H9 (cell line): ENCODE measurements around the gene PTPRN2. TPM values are rescaled to one million over a fixed set of nuclear protein-coding genes. Genes with fewer than 3 reads are reported as not detected.

Source experiments
- DNase-seq: peaks from one replicate; pipeline ENCODE4 v3.0.0-alpha.2; 2017
- H2AFZ ChIP-seq: one replicate; pipeline ENCODE4 v1.6.1; 2013; ENCODE audit warnings: mild to moderate bottlenecking, low read length, control low read depth, moderate library complexity
- H2AK5ac ChIP-seq: 2 replicates; pipeline ENCODE4 v1.6.1; 2013; ENCODE audit warnings: low read length, control low read depth, mixed read lengths; ENCODE audit not compliant: insufficient read length
- H2BK120ac ChIP-seq: one replicate; pipeline ENCODE4 v1.6.1; 2013; ENCODE audit warnings: low read depth, mild to moderate bottlenecking, low read length, control low read depth, inconsistent platforms; ENCODE audit not compliant: poor library complexity, severe bottlenecking
- H2BK12ac ChIP-seq: 2 replicates; pipeline ENCODE4 v1.6.1; 2013; ENCODE audit warnings: low read length, control low read depth, mixed read lengths, low read depth; ENCODE audit not compliant: insufficient read length
- H2BK15ac ChIP-seq: 2 replicates; pipeline ENCODE4 v1.6.1; 2013; ENCODE audit warnings: low read depth, low read length, control low read depth
- H2BK20ac ChIP-seq: one replicate; pipeline ENCODE4 v1.6.1; 2013; ENCODE audit warnings: low read depth, mild to moderate bottlenecking, low read length, control low read depth, inconsistent platforms; ENCODE audit not compliant: poor library complexity, severe bottlenecking
- H2BK5ac ChIP-seq: 2 replicates; pipeline ENCODE4 v1.6.1; 2013; ENCODE audit warnings: low read length, control low read depth, mixed read lengths; ENCODE audit not compliant: insufficient read length
- H3K14ac ChIP-seq: 2 replicates; pipeline ENCODE4 v1.6.1; 2013; ENCODE audit warnings: low read length, control low read depth; ENCODE audit not compliant: insufficient read depth
- H3K18ac ChIP-seq: 2 replicates; pipeline ENCODE4 v1.6.1; 2013; ENCODE audit warnings: low read depth, mild to moderate bottlenecking, mixed read lengths, low read length, control low read depth; ENCODE audit not compliant: insufficient read length
- H3K23ac ChIP-seq: 2 replicates; pipeline ENCODE4 v1.6.1; 2013; ENCODE audit warnings: low read length, control low read depth, mixed read lengths, low read depth; ENCODE audit not compliant: insufficient read length
- H3K23me2 ChIP-seq: 2 replicates; pipeline ENCODE4 v1.6.1; 2013; ENCODE audit warnings: low read depth, mild to moderate bottlenecking, mixed read lengths, low read length, control low read depth; ENCODE audit not compliant: insufficient read length, poor library complexity, severe bottlenecking
- H3K27ac ChIP-seq: 2 replicates; pipeline ENCODE4 v1.5.1; 2013; ENCODE audit warnings: low read length, control low read depth, mixed read lengths, low read depth; ENCODE audit not compliant: insufficient read length
- H3K27me3 ChIP-seq: 2 replicates; pipeline ENCODE4 v1.6.1; 2013; ENCODE audit warnings: low read length, control low read depth, inconsistent platforms; ENCODE audit not compliant: insufficient read depth
- H3K4ac ChIP-seq: 2 replicates; pipeline ENCODE4 v1.6.1; 2013; ENCODE audit warnings: low read depth, mild to moderate bottlenecking, control low read depth, inconsistent platforms, low read length, moderate library complexity
- H3K4me1 ChIP-seq: 2 replicates; pipeline ENCODE4 v1.6.1; 2013; ENCODE audit warnings: low read length, control low read depth, inconsistent platforms; ENCODE audit not compliant: insufficient read depth
- H3K4me2 ChIP-seq: 2 replicates; pipeline ENCODE4 v1.6.1; 2013; ENCODE audit warnings: low read length, control low read depth, mixed read lengths; ENCODE audit not compliant: insufficient read length, insufficient read depth
- H3K56ac ChIP-seq: 2 replicates; pipeline ENCODE4 v1.6.1; 2013; ENCODE audit warnings: low read depth, mild to moderate bottlenecking, mixed read lengths, low read length, control low read depth; ENCODE audit not compliant: insufficient read length
- H3K79me1 ChIP-seq: 2 replicates; pipeline ENCODE4 v1.6.1; 2013; ENCODE audit warnings: low read depth, mild to moderate bottlenecking, moderate library complexity, low read length, control low read depth, inconsistent platforms; ENCODE audit not compliant: insufficient read depth, poor library complexity, severe bottlenecking
- H3K79me2 ChIP-seq: 2 replicates; pipeline ENCODE4 v1.6.1; 2013; ENCODE audit warnings: low read length, control low read depth, inconsistent platforms; ENCODE audit not compliant: insufficient read depth
- H3K9ac ChIP-seq: 2 replicates; pipeline ENCODE4 v1.6.1; 2013; ENCODE audit warnings: low read length, control low read depth, mixed read lengths; ENCODE audit not compliant: insufficient read length; ENCODE audit errors: extremely low read depth
- H3K9me3 ChIP-seq: one replicate; pipeline ENCODE4 v1.6.1; 2013; ENCODE audit warnings: low read depth, low read length, inconsistent platforms; ENCODE audit not compliant: control insufficient read depth
- H3T11ph ChIP-seq: one replicate; pipeline ENCODE4 v1.6.1; 2013; ENCODE audit warnings: mild to moderate bottlenecking, low read length, control low read depth, inconsistent platforms
- H4K20me1 ChIP-seq: one replicate; pipeline ENCODE4 v1.6.1; 2013; ENCODE audit not compliant: control insufficient read depth, insufficient read length, insufficient read depth
- H4K5ac ChIP-seq: 2 replicates; pipeline ENCODE4 v1.6.1; 2013; ENCODE audit warnings: low read depth, mild to moderate bottlenecking, mixed read lengths, low read length, control low read depth; ENCODE audit not compliant: insufficient read length
- H4K8ac ChIP-seq: replicated peaks from 2 replicates; pipeline ENCODE4 v1.6.1; 2013; ENCODE audit warnings: low read length, control low read depth, mixed read lengths, low read depth; ENCODE audit not compliant: insufficient read length
- H4K91ac ChIP-seq: 2 replicates; pipeline ENCODE4 v1.6.1; 2013; ENCODE audit warnings: low read depth, mild to moderate bottlenecking, moderate library complexity, mixed read lengths, low read length, control low read depth; ENCODE audit not compliant: insufficient read length
- H3K27ac Mint-ChIP-seq, 3 experiments: 2 replicates in 2 of 3; 3 replicates in 1 of 3; pipeline ENCODE4 v1.8.0; 2020 to 2021; ENCODE audit warnings: mixed read lengths in 3 of 3, mild to moderate bottlenecking in 1 of 3, moderate library complexity in 1 of 3
- H3K27me3 Mint-ChIP-seq: 2 replicates; pipeline ENCODE4 v1.8.0; 2021; ENCODE audit warnings: low read depth, mild to moderate bottlenecking, moderate library complexity, mixed read lengths
- H3K36me3 Mint-ChIP-seq, 3 experiments: 2 replicates in 2 of 3; 3 replicates in 1 of 3; pipeline ENCODE4 v1.8.0; 2020 to 2021; ENCODE audit warnings: low read depth in 3 of 3, mixed read lengths in 3 of 3; ENCODE audit not compliant: insufficient read depth in 1 of 3
- H3K4me1 Mint-ChIP-seq, 2 experiments: 2 replicates each; pipeline ENCODE4 v1.8.0; 2020; ENCODE audit warnings: mixed read lengths in 2 of 2
- H3K4me3 Mint-ChIP-seq, 2 experiments: 2 replicates in 1 of 2; 3 replicates in 1 of 2; pipeline ENCODE4 v1.8.0; 2020 to 2021; ENCODE audit warnings: mild to moderate bottlenecking in 2 of 2, mixed read lengths in 2 of 2, moderate library complexity in 1 of 2
- H3K9me3 Mint-ChIP-seq, 2 experiments: 2 replicates in 1 of 2; 3 replicates in 1 of 2; pipeline ENCODE4 v1.8.0; 2020; ENCODE audit warnings: mild to moderate bottlenecking in 2 of 2, mixed read lengths in 2 of 2, moderate library complexity in 1 of 2
- CTCF ChIP-seq: fragments of 200-600 bp; sonication (generic); conservative IDR thresholded peaks from 3 replicates; pipeline ENCODE4 v1.8.0; 2021; ENCODE audit warnings: antibody characterized with exemption, mild to moderate bottlenecking
- WGBS: extraction: QIAGEN DNeasy Blood & Tissue Kit; methylation state at CpG from one replicate; pipeline ENCODE4 v1.1.7; 2013; ENCODE audit warnings: missing lambda C conversion rate, low lambda C conversion rate, mixed read lengths; ENCODE audit not compliant: insufficient read length; ENCODE audit errors: extremely low coverage; 5-methylcytosine and 5-hydroxymethylcytosine counted together
- total RNA-seq: library from RNA; stranded (reverse); gene quantifications from 2 replicates; pipeline ENCODE4 v1.2.1, GENCODE V29; 2021

PTPRN2 gene
- total RNA-seq, 1 experiment from 2014 or later = 5.2 TPM

GRCh38 chr7:157596471-157596870 lies 991.2 kb downstream of the PTPRN2 start:
- no peaks in the 10 kb centered on the region for H3K23me2 ChIP-seq
- no peak overlapping the region for H3K9ac ChIP-seq
- peaks cover 97% of the 10 kb centered on the region for H3K27me3 Mint-ChIP-seq
- H3K9me3 ChIP-seq = no peaks in the 10 kb centered on the region
- H4K5ac ChIP-seq = no peak overlapping the region
- H3K79me1 ChIP-seq = no peaks in the 10 kb centered on the region
- H3K23ac ChIP-seq = no peak overlapping the region
- no peak overlapping the region for H4K8ac ChIP-seq
- no peak overlapping the region for H2BK5ac ChIP-seq
- no peak overlapping the region for H4K91ac ChIP-seq
- H2AFZ ChIP-seq = no peak overlapping the region
- no peak overlapping the region for H2BK20ac ChIP-seq
- no peak overlapping the region for H3K4me2 ChIP-seq
- H3K14ac ChIP-seq = no peak overlapping the region
- no peaks in the 10 kb centered on the region for H3K79me2 ChIP-seq
- H3K4ac ChIP-seq = no peak overlapping the region
- H3K4me1 ChIP-seq = no peaks in the 10 kb centered on the region
- H2BK12ac ChIP-seq = no peak overlapping the region
- no peak for TF ChIP-seq CTCF
- H2BK120ac ChIP-seq = no peak overlapping the region
- H3K9me3 Mint-ChIP-seq = peaks cover 2 to 16% of the 10 kb centered on the region in 2 experiments
- H4K20me1 ChIP-seq = peaks cover under 1% of the 10 kb centered on the region
- no peak overlapping the region for H3K27ac Mint-ChIP-seq
- no peak overlapping the region for H2AK5ac ChIP-seq
- no peak overlapping the region for H3K56ac ChIP-seq
- no peak overlapping the region for H3K4me3 Mint-ChIP-seq
- no peaks in the 10 kb centered on the region for H3K4me1 Mint-ChIP-seq
- no CpG with 5 or more reads among the region's 11 CpGs for WGBS
- no peak overlapping the region for H3K18ac ChIP-seq
- no peak for DNase-seq
- peaks cover 5 to 12% (median 5%) of the 10 kb centered on the region in 3 experiments; a peak in 6 of 7 replicates for H3K36me3 Mint-ChIP-seq
- H3K27ac ChIP-seq = no peak overlapping the region
- H3K27me3 ChIP-seq = peaks cover 75% of the 10 kb centered on the region; the same call in 1 of the 2 replicates
- no peak overlapping the region for H2BK15ac ChIP-seq
- H3T11ph ChIP-seq = no peak overlapping the region
